ENCODE data around the gene LGI4. TPM values are rescaled to one million over a fixed set of nuclear protein-coding genes. Genes with fewer than 3 reads are reported as not detected.
A peak's percentile ranks its signal among the peaks of the same experiment; 100 is the strongest.

LGI4 gene
- total and polyA plus RNA-seq, 7 donors: 4.2 to 47.1 (median 31.6) TPM

DNA sequence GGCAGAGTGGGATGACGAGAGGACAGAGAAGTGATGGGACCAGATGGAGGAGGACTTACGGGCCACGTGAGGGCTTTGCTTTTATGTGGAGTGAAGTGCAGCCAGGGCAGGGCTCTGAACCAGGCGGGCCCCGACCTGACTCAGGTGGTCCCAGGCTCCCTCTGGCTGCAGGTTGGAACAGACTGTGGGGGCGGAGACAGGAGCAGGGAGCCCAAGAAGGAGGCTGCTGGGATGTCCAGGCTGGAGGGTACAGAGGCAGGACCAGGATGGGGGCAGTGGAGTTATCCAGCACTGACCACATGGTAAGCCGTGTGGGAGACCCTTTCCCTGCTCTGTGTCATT lies 21.8 kb upstream of the LGI4 start:
- intact Hi-C loops (cut with DNase I): no loop called here
- Histone ChIP-seq H3K4me3 (no peak overlapping the region), H3K36me3 (peaks cover 0 to 11% (median 0%) of the 10 kb centered on the region in 4 donors), H3K9me3 (no peaks in the 10 kb centered on the region), H3K4me1 (peaks cover 0 to 25% (median 16%) of the 10 kb centered on the region in 4 donors), H3K27me3 (peaks cover 16 to 59% (median 31%) of the 10 kb centered on the region in 3 donors), H3K27ac (no peak overlapping the region)
- TF ChIP-seq, protein P1, sequence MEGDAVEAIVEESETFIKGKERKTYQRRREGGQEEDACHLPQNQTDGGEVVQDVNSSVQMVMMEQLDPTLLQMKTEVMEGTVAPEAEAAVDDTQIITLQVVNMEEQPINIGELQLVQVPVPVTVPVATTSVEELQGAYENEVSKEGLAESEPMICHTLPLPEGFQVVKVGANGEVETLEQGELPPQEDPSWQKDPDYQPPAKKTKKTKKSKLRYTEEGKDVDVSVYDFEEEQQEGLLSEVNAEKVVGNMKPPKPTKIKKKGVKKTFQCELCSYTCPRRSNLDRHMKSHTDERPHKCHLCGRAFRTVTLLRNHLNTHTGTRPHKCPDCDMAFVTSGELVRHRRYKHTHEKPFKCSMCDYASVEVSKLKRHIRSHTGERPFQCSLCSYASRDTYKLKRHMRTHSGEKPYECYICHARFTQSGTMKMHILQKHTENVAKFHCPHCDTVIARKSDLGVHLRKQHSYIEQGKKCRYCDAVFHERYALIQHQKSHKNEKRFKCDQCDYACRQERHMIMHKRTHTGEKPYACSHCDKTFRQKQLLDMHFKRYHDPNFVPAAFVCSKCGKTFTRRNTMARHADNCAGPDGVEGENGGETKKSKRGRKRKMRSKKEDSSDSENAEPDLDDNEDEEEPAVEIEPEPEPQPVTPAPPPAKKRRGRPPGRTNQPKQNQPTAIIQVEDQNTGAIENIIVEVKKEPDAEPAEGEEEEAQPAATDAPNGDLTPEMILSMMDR (IDR thresholded peaks at IDR 0.05): no peak
- TF ChIP-seq POLR2A (IDR thresholded peaks at IDR 0.05) (no peak), POLR2AphosphoS5 (IDR thresholded peaks at IDR 0.05) (no peak), EP300 (IDR thresholded peaks at IDR 0.05) (no peak)
- DNase-seq: no peak
- WGBS, 2 donors: 77 to 93% methylated on average over 7 of the region's 7 CpGs

- no peak for DNase-seq
- WGBS, 2 donors: 78 to 88% methylated on average over 6 of the region's 6 CpGs
- intact Hi-C loops (cut with DNase I): no loop called here
- Histone ChIP-seq H3K27me3 (peaks cover 16 to 64% (median 36%) of the 10 kb centered on the region in 3 donors), H3K4me1 (peaks cover 0 to 25% (median 16%) of the 10 kb centered on the region in 4 donors), H3K27ac (no peak overlapping the region), H3K36me3 (peaks cover 0 to 6% (median 0%) of the 10 kb centered on the region in 4 donors), H3K9me3 (no peaks in the 10 kb centered on the region), H3K4me3 (peak overlapping the region in 2 of 4 donors; percentile 52 to 56)
- TF ChIP-seq POLR2A (IDR thresholded peaks at IDR 0.05) (no peak), EP300 (IDR thresholded peaks at IDR 0.05) (no peak)
- TF ChIP-seq, protein P1 (IDR thresholded peaks at IDR 0.05): no peak
Observed at GRCh38 chr19:35155981-35156672, 21.3 kb upstream of the LGI4 start.

- H3K27me3 ChIP-seq: peaks cover 16 to 68% (median 37%) of the 10 kb centered on the region in 3 donors
- TF ChIP-seq POLR2AphosphoS5 (IDR thresholded peaks at IDR 0.05) (no peak), POLR2A (IDR thresholded peaks at IDR 0.05) (no peak), EP300 (IDR thresholded peaks at IDR 0.05) (no peak)
- TF ChIP-seq, protein P1 (IDR thresholded peaks at IDR 0.05): no peak
- 16 to 19% methylated on average over 17 of the region's 17 CpGs for WGBS, 2 donors
Observed at GRCh38 chr19:35155441-35155840, 20.6 kb upstream of the LGI4 start.

DNA sequence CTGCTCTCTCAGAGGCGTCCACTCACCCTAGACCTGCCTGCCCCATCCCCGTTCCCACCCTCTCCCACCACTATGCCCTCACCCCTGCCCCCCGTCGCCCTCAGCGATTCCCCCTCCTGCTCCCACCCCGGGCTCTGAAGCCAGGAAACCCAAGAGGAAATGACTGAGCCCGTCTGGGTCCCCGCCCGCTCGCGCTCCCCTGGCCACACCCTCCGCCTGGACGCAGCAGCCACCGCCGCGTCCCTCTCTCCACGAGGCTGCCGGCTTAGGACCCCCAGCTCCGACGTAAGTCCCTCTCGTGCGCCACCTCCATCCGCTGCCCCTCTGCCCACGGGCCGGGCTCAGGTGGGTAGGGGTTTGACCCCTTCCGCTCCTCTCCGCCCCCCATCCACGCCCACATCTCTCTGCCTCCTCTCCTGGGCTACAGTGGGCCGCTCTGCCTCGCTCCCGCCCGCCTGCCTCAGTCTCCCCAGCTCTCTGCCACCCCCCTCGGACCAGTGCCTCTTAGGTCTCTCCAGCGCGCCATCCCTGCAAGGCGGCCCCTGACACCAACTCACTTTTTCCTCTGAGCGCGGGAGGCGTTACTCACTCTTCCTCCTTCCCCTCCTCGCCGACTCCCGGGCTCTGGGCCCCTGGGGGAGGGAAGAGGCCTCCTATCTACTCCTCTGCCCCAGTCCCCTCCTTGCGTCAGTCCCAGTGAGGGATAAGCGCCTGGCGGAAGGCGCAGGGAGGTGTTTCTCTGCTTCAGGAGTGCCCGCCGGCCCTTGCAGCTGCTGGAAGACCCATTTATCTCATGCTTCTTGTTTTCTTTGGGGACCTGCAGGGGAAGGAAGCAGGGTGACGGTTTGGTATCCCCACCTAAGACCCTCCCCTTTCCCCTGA lies 19.9 kb upstream of the LGI4 start, which contains the start of gene FXYD5:
Gene FXYD5, plus strand, starts transcription at position 211 of the 882 bp plus-strand sequence. CDS start 816 bp downstream, outside the sequence.
- peak; percentile 9 to 47 (median 28) for TF ChIP-seq POLR2AphosphoS5 (IDR thresholded peaks at IDR 0.05)
- TF ChIP-seq, protein P1 (IDR thresholded peaks at IDR 0.05): no peak
- TF ChIP-seq EP300 (IDR thresholded peaks at IDR 0.05): no peak
- no peak for TF ChIP-seq POLR2A (IDR thresholded peaks at IDR 0.05)
- WGBS, 2 donors: 1% methylated on average over 49 of the region's 49 CpGs
- Histone ChIP-seq H3K4me1 (peaks cover 0 to 25% (median 16%) of the 10 kb centered on the region in 4 donors), H3K4me3 (peak within 1 kb of the TSS; percentile 33 to 56 (median 48)), H3K27ac (peak within 1 kb of the TSS; percentile 42 to 77 (median 66)), H3K27me3 (peaks cover 16 to 64% (median 37%) of the 10 kb centered on the region in 3 donors), H3K36me3 (peaks cover 0 to 6% (median 0%) of the 10 kb centered on the region in 4 donors), H3K9me3 (no peaks in the 10 kb centered on the region)
- intact Hi-C loops (cut with DNase I): no loop called here
- DNase-seq: peak; percentile 85

More at GRCh38 chr19:35155441-35155840, 20.6 kb upstream of the LGI4 start:
- intact Hi-C loops (cut with DNase I): no loop called here
- peaks cover 0 to 6% (median 0%) of the 10 kb centered on the region in 4 donors for H3K36me3 ChIP-seq
- H3K4me3 ChIP-seq: peak overlapping the region; percentile 33 to 56 (median 48)
- no peak for DNase-seq
- H3K9me3 ChIP-seq: no peaks in the 10 kb centered on the region
- H3K4me1 ChIP-seq: peaks cover 0 to 25% (median 16%) of the 10 kb centered on the region in 4 donors
- peak overlapping the region in 3 of 4 donors; percentile 65 to 77 (median 67) for H3K27ac ChIP-seq

Data from sigmoid colon (tissue), 7 donors.